HG03139 (cell line): Measurements from ENCODE around the gene FOSL2.

Source experiments
- ATAC-seq: cut with Tn5 transposase; IDR thresholded peaks from one replicate; pipeline ENCODE4 v1.9.1; 2021; ENCODE audit not compliant: unreplicated experiment

Gene FOSL2

GRCh38 chr2:28356095-28356911 lies 36.4 kb upstream of the FOSL2 start:
- no peak for ATAC-seq

- no peak for ATAC-seq
Measured at GRCh38 chr2:28357055-28357454, 35.6 kb upstream of the FOSL2 start.

- no peak for ATAC-seq
Measured at GRCh38 chr2:28357948-28358667, 34.5 kb upstream of the FOSL2 start.

GRCh38 chr2:28358668-28359201 lies 33.9 kb upstream of the FOSL2 start:
- ATAC-seq, result no peak

- ATAC-seq, result peak; percentile 64
Measured at GRCh38 chr2:28359222-28360057, 33.2 kb upstream of the FOSL2 start.

GRCh38 chr2:28360058-28360717 lies 32.5 kb upstream of the FOSL2 start:
- no peak for ATAC-seq

- ATAC-seq, result no peak
Measured at GRCh38 chr2:28360718-28361293, 31.9 kb upstream of the FOSL2 start.

- ATAC-seq, result no peak
Measured at GRCh38 chr2:28361991-28362710, 30.5 kb upstream of the FOSL2 start.

- ATAC-seq, result no peak
Measured at GRCh38 chr2:28362991-28363521, 29.6 kb upstream of the FOSL2 start.

GRCh38 chr2:28363686-28364280 lies 28.9 kb upstream of the FOSL2 start:
- ATAC-seq, result no peak

GRCh38 chr2:28364610-28365009 lies 28.0 kb upstream of the FOSL2 start:
- ATAC-seq, result no peak

- no peak for ATAC-seq
Measured at GRCh38 chr2:28365158-28365557, 27.5 kb upstream of the FOSL2 start.

GRCh38 chr2:28366149-28366495 lies 26.5 kb upstream of the FOSL2 start:
- no peak for ATAC-seq

GRCh38 chr2:28366496-28367282 lies 26.0 kb upstream of the FOSL2 start:
- ATAC-seq, result no peak

GRCh38 chr2:28367667-28368356 lies 24.8 kb upstream of the FOSL2 start:
- ATAC-seq, result no peak

- ATAC-seq, result no peak
Measured at GRCh38 chr2:28368357-28368798, 24.3 kb upstream of the FOSL2 start.

GRCh38 chr2:28369358-28369757 lies 23.3 kb upstream of the FOSL2 start:
- ATAC-seq, result no peak

GRCh38 chr2:28370354-28370753 lies 22.3 kb upstream of the FOSL2 start:
- ATAC-seq, result no peak
